SW480 (cell line): Measurements from ENCODE around the gene POLR2L.

Experiments used
- DNase-seq: peaks from one replicate; pipeline ENCODE4 v3.0.0-alpha.2; 2016; ENCODE audit warnings: low spot score

The POLR2L gene

GRCh38 chr11:842370-843002 lies at the start of gene POLR2L, which contains the start of gene TSPAN4:
TSS of gene POLR2L (minus strand) at chr11:842529. CDS start at chr11:842508, 21 bp downstream.
TSS of gene TSPAN4 (plus strand) at chr11:842852. CDS start at chr11:850305, 7,453 bp downstream.
- DNase-seq, result peak; percentile 82

- no peak for DNase-seq
Measured at GRCh38 chr11:890794-891540, 48.6 kb upstream of the POLR2L start.

- no peak for DNase-seq
Measured at GRCh38 chr11:889687-890475, 47.6 kb upstream of the POLR2L start.

GRCh38 chr11:889257-889656 lies 46.9 kb upstream of the POLR2L start:
- DNase-seq, result no peak

- no peak for DNase-seq
Measured at GRCh38 chr11:888310-889212, 46.2 kb upstream of the POLR2L start.

GRCh38 chr11:887589-887988 lies 45.3 kb upstream of the POLR2L start:
- DNase-seq, result no peak

- no peak for DNase-seq
Measured at GRCh38 chr11:886568-886967, 44.2 kb upstream of the POLR2L start.

- no peak for DNase-seq
Measured at GRCh38 chr11:884578-885070, 42.3 kb upstream of the POLR2L start.

- DNase-seq, result no peak
Measured at GRCh38 chr11:883527-883926, 41.2 kb upstream of the POLR2L start.

GRCh38 chr11:882596-882995 lies 40.3 kb upstream of the POLR2L start:
- no peak for DNase-seq

GRCh38 chr11:880447-880846 lies 38.1 kb upstream of the POLR2L start:
- no peak for DNase-seq

- no peak for DNase-seq
Measured at GRCh38 chr11:877565-877964, 35.2 kb upstream of the POLR2L start.

GRCh38 chr11:876545-876944 lies 34.2 kb upstream of the POLR2L start:
- no peak for DNase-seq

GRCh38 chr11:875769-876301 lies 33.5 kb upstream of the POLR2L start:
- no peak for DNase-seq

GRCh38 chr11:875203-875602 lies 32.9 kb upstream of the POLR2L start:
- DNase-seq, result no peak

- DNase-seq, result no peak
Measured at GRCh38 chr11:873706-874105, 31.4 kb upstream of the POLR2L start.

GRCh38 chr11:872799-873198 lies 30.5 kb upstream of the POLR2L start:
- DNase-seq, result no peak

- DNase-seq, result no peak
Measured at GRCh38 chr11:871472-871871, 29.1 kb upstream of the POLR2L start.

GRCh38 chr11:870418-870817 lies 28.1 kb upstream of the POLR2L start:
- no peak for DNase-seq

GRCh38 chr11:870127-870413 lies 27.7 kb upstream of the POLR2L start:
- DNase-seq, result no peak

GRCh38 chr11:869399-870126 lies 27.2 kb upstream of the POLR2L start:
- DNase-seq, result no peak
